K562 (cell line): ENCODE results near the gene SETMAR. TPM values are rescaled to one million over a fixed set of nuclear protein-coding genes. Genes with fewer than 3 reads are reported as not detected.

ENCODE experiments used
- DEAF1 ChIP-seq: fragments of 450-650 bp; formaldehyde crosslinking; IDR thresholded peaks from 2 replicates; pipeline ENCODE4 v1.4.0; 2020; ENCODE audit warnings: mild to moderate bottlenecking, moderate library complexity
- HMBOX1 ChIP-seq: sonication (generic); IDR thresholded peaks from 2 replicates; pipeline ENCODE4 v1.6.1; 2016
- KLF16 ChIP-seq: IDR thresholded peaks from 2 replicates; pipeline ENCODE4 v1.6.1; 2016; ENCODE audit warnings: antibody characterized with exemption
- NFATC3 ChIP-seq: fragments of 450-650 bp; IDR thresholded peaks from 2 replicates; pipeline ENCODE4 v1.6.1; 2017; ENCODE audit warnings: mild to moderate bottlenecking
- NFIC ChIP-seq: fragments of 450-650 bp; IDR thresholded peaks from 2 replicates; pipeline ENCODE4 v1.6.1; 2017; ENCODE audit warnings: mild to moderate bottlenecking, inconsistent platforms
- NRF1 ChIP-seq, 2 experiments: fragments of 450-650 bp; IDR thresholded peaks in 1 of 2; conservative IDR thresholded peaks in 1 of 2; 2 replicates each; pipeline ENCODE4 v1.6.1; 2014; ENCODE audit warnings: mild to moderate bottlenecking in 2 of 2
- PRPF4 ChIP-seq: fragments of 200-400 bp; formaldehyde crosslinking; IDR thresholded peaks from one replicate; pipeline ENCODE4 v1.6.1; 2017; ENCODE audit warnings: low read length, low read depth, mild to moderate bottlenecking; ENCODE audit not compliant: insufficient read depth, poor library complexity, severe bottlenecking
- REST ChIP-seq, 2 experiments: fragments of 450-650 bp; formaldehyde crosslinking in 1 of 2; IDR thresholded peaks; 2 replicates each; pipeline versions ENCODE4 v1.4.0 to v1.6.1; 2014 to 2020; ENCODE audit warnings: mild to moderate bottlenecking in 2 of 2, borderline replicate concordance in 1 of 2, low read depth in 1 of 2
- SAP30 ChIP-seq: fragments of 200-600 bp; sonication (generic); IDR thresholded peaks from 2 replicates; pipeline ENCODE4 v1.6.1; 2012; ENCODE audit warnings: borderline replicate concordance, low read depth, mild to moderate bottlenecking, moderate library complexity, low read length, control low read depth, inconsistent platforms; ENCODE audit not compliant: insufficient read depth, poor library complexity, severe bottlenecking
- YY1 ChIP-seq, 3 experiments: IDR thresholded peaks; 2 replicates each; pipeline ENCODE4 v1.6.1; 2011; ENCODE audit warnings: low read length in 2 of 3, mild to moderate bottlenecking in 2 of 3, moderate library complexity in 2 of 3, borderline replicate concordance in 1 of 3, control low read depth in 1 of 3, low read depth in 1 of 3; ENCODE audit not compliant: insufficient read depth in 3 of 3, insufficient replicate concordance in 2 of 3, control insufficient read depth in 1 of 3, insufficient read length in 1 of 3; ENCODE audit errors: extremely low read depth in 1 of 3
- ZBTB9 ChIP-seq: fragments of 450-650 bp; formaldehyde crosslinking; IDR thresholded peaks from 2 replicates; pipeline ENCODE4 v1.4.0; 2020; ENCODE audit warnings: mild to moderate bottlenecking, moderate library complexity
- ZNF785 ChIP-seq: fragments of 250-450 bp; sonication (Bioruptor Pico); IDR thresholded peaks from 2 replicates; pipeline ENCODE4 v1.4.0; 2020; ENCODE audit warnings: mild to moderate bottlenecking
- polyA plus RNA-seq, 8 experiments: library from polyadenylated mRNA; depleted of rRNA in 4 of 8; stranded (reverse) in 5 of 8; unstranded in 3 of 8; fragments of >200 nt; fragmentation: Nextera tagmentation in 2 of 8; fragmentation: Illumina TruSeq in 1 of 8; extraction: Ambion mirVana in 2 of 8; extraction: Trizol in 1 of 8; gene quantifications; 2 replicates each; pipeline versions ENCODE4 v1.2.1 to v1.2.3, GENCODE V29; 2011 to 2014; ENCODE audit warnings: inconsistent platforms in 1 of 8, missing spikeins in 1 of 8
- total RNA-seq, 7 experiments: library from RNA; depleted of rRNA in 6 of 7; stranded (reverse); fragments of >200 nt in 6 of 7; fragmentation: Illumina TruSeq in 2 of 7; extraction: Trizol in 2 of 7; gene quantifications; 2 replicates each; pipeline versions ENCODE4 v1.2.1 to v1.2.3, GENCODE V29; 2011 to 2021; ENCODE audit warnings: low replicate concordance in 1 of 7

Gene SETMAR
- total and polyA plus RNA-seq, 9 of the 15 experiments (the other 6 are each of a cell fraction or from before 2014, with no cell fraction given), result 5.5 to 25.1 (median 18.2) TPM

- peak; percentile 91 for TF ChIP-seq DEAF1
- TF ChIP-seq ZBTB9 (CRISPR knock-in tag), result no peak
- no peak for TF ChIP-seq NRF1 (conservative IDR thresholded peaks at IDR 0.05 in 1 of 2, IDR thresholded peaks at IDR 0.05 in 1 of 2)
- TF ChIP-seq HMBOX1, result no peak
- TF ChIP-seq SAP30, result no peak
- no peak for TF ChIP-seq PRPF4
- TF ChIP-seq NFATC3, result peak; percentile 77; the same call in 1 of the 2 replicates
- TF ChIP-seq YY1 (IDR thresholded peaks at IDR 0.05; ENCODE audit: borderline replicate concordance in 1 of 3, control insufficient read depth in 1 of 3, extremely low read depth in 1 of 3, insufficient read depth in 3 of 3, insufficient read length in 1 of 3, insufficient replicate concordance in 2 of 3, low read depth in 1 of 3, low read length in 2 of 3), result no peak
- TF ChIP-seq REST (IDR thresholded peaks at IDR 0.05; ENCODE audit: borderline replicate concordance), result peak; percentile 83
- no peak for TF ChIP-seq REST (CRISPR knock-in tag; IDR thresholded peaks at IDR 0.05; ENCODE audit: low read depth)
- no peak for TF ChIP-seq ZNF785 (CRISPR knock-in tag)
- no peak for TF ChIP-seq NFIC
- TF ChIP-seq KLF16, result peak; percentile 30; the same call in 1 of the 2 replicates
Measured at GRCh38 chr3:4290272-4290893, 12.8 kb upstream of the SETMAR start (continued).
